PFSK-1 (cell line): ENCODE data around the gene OAT.
A peak's percentile ranks its signal among the peaks of the same experiment; 100 is the strongest.

ENCODE experiments used
- FOXP2 ChIP-seq: optimal IDR thresholded peaks from 2 replicates; pipeline ENCODE3; 2011; ENCODE audit warnings: borderline replicate concordance, control low read depth, inconsistent platforms; ENCODE audit not compliant: insufficient read depth; ENCODE audit errors: extremely low read length, extremely low read depth
- POLR2AphosphoS5 ChIP-seq: IDR thresholded peaks from 2 replicates; pipeline ENCODE4 v1.6.1; 2012; ENCODE audit warnings: low read depth, mild to moderate bottlenecking, control low read depth, low read length, moderate library complexity
- REST ChIP-seq, 2 experiments: IDR thresholded peaks; 2 replicates each; pipeline versions ENCODE4 v1.6.1 to v1.8.0; 2011 to 2012; ENCODE audit warnings: low read depth in 2 of 2, low read length in 2 of 2, control low read depth in 1 of 2, inconsistent platforms in 1 of 2, mild to moderate bottlenecking in 1 of 2, moderate library complexity in 1 of 2; ENCODE audit not compliant: insufficient read depth in 1 of 2
- SIN3A ChIP-seq: IDR thresholded peaks from 2 replicates; pipeline ENCODE4 v1.6.1; 2012; ENCODE audit warnings: mild to moderate bottlenecking, low read length, moderate library complexity, borderline replicate concordance; ENCODE audit not compliant: insufficient read depth
- TAF1 ChIP-seq: IDR thresholded peaks from 2 replicates; pipeline ENCODE4 v1.6.1; 2012; ENCODE audit warnings: low read length, control low read depth, borderline replicate concordance; ENCODE audit not compliant: insufficient read depth

Gene OAT

GRCh38 chr10:124422742-124423141 lies 4.0 kb upstream of the OAT start:
- TF ChIP-seq REST (IDR thresholded peaks at IDR 0.05; ENCODE audit: insufficient read depth in 1 of 2, low read depth in 2 of 2, low read length in 2 of 2), result no peak
- TF ChIP-seq TAF1, result no peak
- no peak for TF ChIP-seq FOXP2
- TF ChIP-seq SIN3A, result no peak
- TF ChIP-seq POLR2AphosphoS5, result no peak

GRCh38 chr10:124420254-124420653 lies 1.5 kb upstream of the OAT start:
- TF ChIP-seq SIN3A (no peak), REST (IDR thresholded peaks at IDR 0.05; ENCODE audit: insufficient read depth in 1 of 2, low read depth in 2 of 2, low read length in 2 of 2) (no peak), TAF1 (no peak), POLR2AphosphoS5 (no peak), FOXP2 (no peak)

GRCh38 chr10:124419635-124420034 lies 912 bp upstream of the OAT start:
- TF ChIP-seq POLR2AphosphoS5 (no peak), SIN3A (no peak), TAF1 (no peak), REST (IDR thresholded peaks at IDR 0.05; ENCODE audit: insufficient read depth in 1 of 2, low read depth in 2 of 2, low read length in 2 of 2) (no peak), FOXP2 (no peak)

GRCh38 chr10:124417895-124418725 lies 613 bp downstream of the OAT start:
- TF ChIP-seq FOXP2 (no peak), TAF1 (no peak), REST (IDR thresholded peaks at IDR 0.05; ENCODE audit: insufficient read depth in 1 of 2, low read depth in 2 of 2, low read length in 2 of 2) (no peak), POLR2AphosphoS5 (no peak), SIN3A (peak; percentile 55; the same call in 1 of the 2 replicates)

- no peak for TF ChIP-seq REST (IDR thresholded peaks at IDR 0.05; ENCODE audit: insufficient read depth in 1 of 2, low read depth in 2 of 2, low read length in 2 of 2)
- TF ChIP-seq SIN3A, result no peak
- TF ChIP-seq POLR2AphosphoS5, result no peak
- TF ChIP-seq FOXP2, result no peak
Observed at GRCh38 chr10:124416733-124417132, 2.0 kb downstream of the OAT start.
